GM21390 (cell line): Measurements from ENCODE around the gene DHCR24.
A peak's percentile ranks its signal among the peaks of the same experiment; 100 is the strongest.

Experiments
- ATAC-seq: cut with Tn5 transposase; IDR thresholded peaks from one replicate; pipeline ENCODE4 v1.9.1; 2021; ENCODE audit not compliant: unreplicated experiment

The DHCR24 gene

GRCh38 chr1:54818461-54819194, 68.4 kb downstream of the DHCR24 start:
- ATAC-seq: no peak

GRCh38 chr1:54816951-54817350, 70.0 kb downstream of the DHCR24 start:
- ATAC-seq: no peak

GRCh38 chr1:54816130-54816529, 70.9 kb downstream of the DHCR24 start:
- ATAC-seq: no peak

GRCh38 chr1:54815086-54815876, 71.7 kb downstream of the DHCR24 start:
- no peak for ATAC-seq

GRCh38 chr1:54814571-54814970, 72.4 kb downstream of the DHCR24 start:
- no peak for ATAC-seq

GRCh38 chr1:54814126-54814498, 72.9 kb downstream of the DHCR24 start:
- no peak for ATAC-seq

GRCh38 chr1:54813485-54814125, 73.4 kb downstream of the DHCR24 start:
- peak; percentile 19 for ATAC-seq

GRCh38 chr1:54812801-54813484, 74.1 kb downstream of the DHCR24 start:
- peak; percentile 47 for ATAC-seq

GRCh38 chr1:54811739-54812655, 75.0 kb downstream of the DHCR24 start:
- no peak for ATAC-seq

- no peak for ATAC-seq
Measured at GRCh38 chr1:54811066-54811465, 75.9 kb downstream of the DHCR24 start.

GRCh38 chr1:54810153-54810942, 76.6 kb downstream of the DHCR24 start:
- peak; percentile 76 for ATAC-seq

GRCh38 chr1:54809496-54810074, 77.4 kb downstream of the DHCR24 start:
- no peak for ATAC-seq

- ATAC-seq: no peak
Measured at GRCh38 chr1:54808443-54809207, 78.4 kb downstream of the DHCR24 start.

- ATAC-seq: no peak
Measured at GRCh38 chr1:54807756-54808155, 79.2 kb downstream of the DHCR24 start.

- ATAC-seq: no peak
Measured at GRCh38 chr1:54806931-54807611, 79.9 kb downstream of the DHCR24 start.

- ATAC-seq: no peak
Measured at GRCh38 chr1:54805981-54806381, 81.0 kb downstream of the DHCR24 start.

GRCh38 chr1:54805466-54805865, 81.5 kb downstream of the DHCR24 start:
- no peak for ATAC-seq
